Mammary epithelial cell (primary cell): ENCODE data around the gene CDK5R1.

ENCODE experiments used
- EZH2 ChIP-seq: IDR thresholded peaks from 2 replicates; pipeline ENCODE4 v1.6.1; 2012; ENCODE audit warnings: low read length, inconsistent platforms, borderline replicate concordance
- TF ChIP-seq, protein P1 (sequence below), 2 donors: IDR thresholded peaks in 1 of 2; conservative IDR thresholded peaks in 1 of 2; 2 replicates each; pipeline ENCODE4 v1.5.1; 2011 to 2012; ENCODE audit warnings: inconsistent platforms in 2 of 2, low read length in 2 of 2, mild to moderate bottlenecking in 2 of 2, control low read depth in 1 of 2, low read depth in 1 of 2; ENCODE audit not compliant: insufficient read depth in 1 of 2; ENCODE audit errors: extremely low read depth in 1 of 2

DNA sequence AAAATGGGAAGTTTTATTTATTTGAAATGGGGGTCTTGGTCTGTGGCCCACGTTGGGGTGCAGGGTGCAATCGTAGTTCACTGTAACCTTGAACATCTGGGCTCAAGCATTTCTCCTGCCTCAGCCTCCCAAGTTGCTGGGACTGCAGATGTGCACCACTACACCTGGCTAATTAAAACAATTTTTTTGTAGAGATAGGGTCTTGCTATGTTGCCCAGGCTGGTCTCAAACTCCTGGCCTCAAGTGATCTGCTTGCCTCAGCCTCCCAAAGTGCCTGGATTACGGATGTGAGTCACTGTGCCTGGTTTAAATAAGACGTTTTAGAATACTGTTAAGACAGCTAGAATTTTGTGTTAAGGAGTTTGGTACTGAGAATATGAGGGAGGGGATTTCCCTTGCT is 26.7 kb upstream of the CDK5R1 start:
- TF ChIP-seq, protein P1, sequence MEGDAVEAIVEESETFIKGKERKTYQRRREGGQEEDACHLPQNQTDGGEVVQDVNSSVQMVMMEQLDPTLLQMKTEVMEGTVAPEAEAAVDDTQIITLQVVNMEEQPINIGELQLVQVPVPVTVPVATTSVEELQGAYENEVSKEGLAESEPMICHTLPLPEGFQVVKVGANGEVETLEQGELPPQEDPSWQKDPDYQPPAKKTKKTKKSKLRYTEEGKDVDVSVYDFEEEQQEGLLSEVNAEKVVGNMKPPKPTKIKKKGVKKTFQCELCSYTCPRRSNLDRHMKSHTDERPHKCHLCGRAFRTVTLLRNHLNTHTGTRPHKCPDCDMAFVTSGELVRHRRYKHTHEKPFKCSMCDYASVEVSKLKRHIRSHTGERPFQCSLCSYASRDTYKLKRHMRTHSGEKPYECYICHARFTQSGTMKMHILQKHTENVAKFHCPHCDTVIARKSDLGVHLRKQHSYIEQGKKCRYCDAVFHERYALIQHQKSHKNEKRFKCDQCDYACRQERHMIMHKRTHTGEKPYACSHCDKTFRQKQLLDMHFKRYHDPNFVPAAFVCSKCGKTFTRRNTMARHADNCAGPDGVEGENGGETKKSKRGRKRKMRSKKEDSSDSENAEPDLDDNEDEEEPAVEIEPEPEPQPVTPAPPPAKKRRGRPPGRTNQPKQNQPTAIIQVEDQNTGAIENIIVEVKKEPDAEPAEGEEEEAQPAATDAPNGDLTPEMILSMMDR (conservative IDR thresholded peaks at IDR 0.05 in 1 of 2, IDR thresholded peaks at IDR 0.05 in 1 of 2; ENCODE audit: extremely low read depth in 1 of 2, insufficient read depth in 1 of 2, low read depth in 1 of 2, low read length in 2 of 2) = no peak
- no peak for TF ChIP-seq EZH2
